HG03469 (cell line): ENCODE results near the gene PGLYRP3.
"Not testable (repeated sequence)": the region's sequence is repeated elsewhere in the genome, so short reads cannot be mapped to it uniquely, and the experiment has no call there.

Source experiments
- ATAC-seq: cut with Tn5 transposase; IDR thresholded peaks from one replicate; pipeline ENCODE4 v1.9.1; 2021; ENCODE audit warnings: mild to moderate bottlenecking, moderate library complexity, moderate number of reproducible peaks; ENCODE audit not compliant: unreplicated experiment

The PGLYRP3 gene

GRCh38 chr1:153349363-153350320, 36.9 kb upstream of the PGLYRP3 start:
- no peak for ATAC-seq

DNA sequence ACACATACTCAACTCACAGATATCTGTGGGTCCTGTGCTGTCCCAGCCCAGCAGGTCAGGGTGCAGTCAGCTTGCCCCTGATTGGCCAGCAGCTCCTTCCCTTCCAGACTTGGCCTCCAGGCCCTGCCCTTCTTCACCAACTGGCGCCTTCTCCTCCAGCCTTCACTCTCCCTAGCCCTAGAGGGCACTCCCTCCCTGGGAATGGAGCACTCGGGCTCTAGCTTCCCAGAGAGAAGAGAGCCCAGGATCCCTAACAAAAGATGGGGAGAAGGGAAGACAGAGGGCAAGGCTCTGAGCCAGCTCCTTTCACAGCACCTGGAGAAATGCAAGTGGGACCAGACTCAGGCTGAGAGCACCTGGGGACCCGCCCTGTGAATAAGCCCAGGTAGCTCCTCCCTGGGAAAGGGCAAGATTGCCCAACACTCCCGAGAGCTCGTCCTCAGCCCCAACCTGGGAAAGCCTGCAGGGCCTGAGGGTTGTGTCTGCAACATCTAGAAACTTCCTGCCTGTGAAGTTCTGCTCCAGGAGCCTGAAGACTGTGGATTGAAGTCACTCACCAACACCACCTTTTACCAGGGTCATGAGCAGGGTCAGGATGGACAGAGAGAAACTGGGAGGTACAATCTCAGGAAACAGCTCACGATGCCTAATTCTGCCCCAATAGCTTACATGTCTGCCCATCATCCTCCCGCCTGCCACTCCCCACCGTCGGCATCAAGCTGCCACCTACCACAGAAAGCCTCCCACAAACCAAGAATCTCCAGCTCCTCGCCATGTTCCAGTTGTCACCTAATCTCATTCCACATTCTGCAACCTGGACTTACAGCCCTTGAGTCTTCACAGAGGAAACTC, 36.0 kb upstream of the PGLYRP3 start, which contains the start of gene PGLYRP4:
TSS of gene PGLYRP4 (minus strand) at position 331 of the 852 bp plus-strand sequence. CDS start 909 bp downstream, outside the sequence.
- no peak for ATAC-seq

DNA sequence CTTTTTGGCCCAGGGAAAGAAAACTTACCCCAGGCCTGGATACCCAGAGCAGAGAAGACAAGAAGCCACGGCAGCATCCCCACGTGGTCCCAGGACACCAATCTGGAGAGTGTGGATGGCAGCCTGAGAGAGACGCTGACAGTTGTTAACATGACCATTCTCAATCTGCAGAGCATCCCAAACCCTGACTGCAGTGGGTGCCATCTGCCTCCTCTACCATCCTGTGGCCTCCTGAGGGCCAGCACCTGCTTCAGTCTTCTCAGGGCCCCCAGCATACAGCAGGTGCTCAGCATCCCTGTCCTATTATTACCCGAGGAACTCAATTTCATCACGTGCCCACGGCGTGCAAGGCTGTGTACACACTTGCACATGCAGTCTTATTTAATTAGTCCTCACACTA, 35.1 kb upstream of the PGLYRP3 start:
- ATAC-seq: no peak

DNA sequence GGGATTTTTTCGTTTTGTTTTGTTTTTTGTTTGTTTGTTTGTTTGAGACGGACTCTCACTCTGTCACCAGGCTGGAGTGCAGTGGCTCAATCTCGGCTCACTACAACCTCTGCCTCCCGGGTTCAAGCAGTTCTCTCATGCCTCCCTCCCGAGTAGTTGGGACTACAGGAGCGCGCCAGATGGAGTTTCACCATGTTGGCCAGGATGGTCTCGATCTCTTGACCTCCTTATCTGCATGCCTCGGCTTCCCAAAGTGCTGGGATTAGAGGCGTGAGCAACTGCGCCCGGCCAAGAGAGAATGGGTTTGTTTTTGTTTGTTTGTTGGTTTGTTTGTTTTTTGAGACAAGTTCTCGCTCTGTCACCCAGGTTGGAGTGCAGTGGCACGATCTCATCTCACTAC, 34.3 kb upstream of the PGLYRP3 start:
- ATAC-seq: not testable (repeated sequence)

DNA sequence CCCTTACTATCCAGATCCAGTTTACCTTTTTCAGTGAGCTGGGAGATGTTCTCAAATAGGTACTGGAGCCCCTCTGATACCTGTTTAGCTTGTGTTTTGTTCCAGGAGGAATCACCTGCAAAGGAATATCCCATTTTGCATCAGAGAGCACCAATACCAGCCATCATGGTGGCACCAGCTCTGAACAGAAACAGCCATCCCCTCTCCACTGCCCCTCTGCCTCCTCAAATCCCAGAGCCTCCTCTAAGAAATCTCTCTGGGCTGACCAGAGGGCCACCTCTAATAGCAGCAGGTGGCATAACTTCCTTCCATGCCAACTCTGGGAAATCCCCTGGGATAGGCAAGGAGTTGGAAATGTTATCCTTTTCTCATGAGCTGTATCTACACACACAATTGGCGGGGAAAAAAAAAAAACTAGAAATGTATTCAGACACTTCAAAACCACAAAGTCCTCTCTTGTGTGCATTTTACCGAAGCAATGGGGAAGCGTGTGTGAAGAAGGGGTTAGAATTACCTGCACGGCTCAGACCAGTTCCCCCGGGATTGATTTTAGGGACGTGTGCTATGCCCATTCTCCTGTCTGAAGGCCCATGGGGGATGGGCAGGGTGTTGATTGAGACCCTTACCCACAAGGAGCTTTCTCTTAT, 33.4 kb upstream of the PGLYRP3 start:
- no peak for ATAC-seq

- no peak for ATAC-seq
Observed at GRCh38 chr1:153345187-153346076, 32.7 kb upstream of the PGLYRP3 start.

DNA sequence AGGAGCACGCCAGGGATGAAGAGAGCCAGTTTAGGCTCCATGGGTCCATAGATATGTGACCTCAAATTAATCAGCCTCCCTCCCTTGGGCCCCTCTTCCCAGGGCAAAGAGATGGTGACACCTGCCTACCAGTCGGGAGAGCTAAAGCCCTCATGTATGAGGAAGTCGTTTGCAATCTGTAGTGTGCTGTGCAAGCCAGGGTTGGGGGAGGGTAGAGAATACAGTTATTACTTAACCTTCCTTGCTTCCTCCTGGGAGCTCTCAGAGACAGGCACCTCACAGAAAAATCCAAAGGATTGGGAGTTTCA, 31.9 kb upstream of the PGLYRP3 start:
- ATAC-seq: no peak

- ATAC-seq: no peak
Observed at GRCh38 chr1:153343811-153344717, 31.3 kb upstream of the PGLYRP3 start.

- no peak for ATAC-seq
Observed at GRCh38 chr1:153343040-153343681, 30.4 kb upstream of the PGLYRP3 start.

DNA sequence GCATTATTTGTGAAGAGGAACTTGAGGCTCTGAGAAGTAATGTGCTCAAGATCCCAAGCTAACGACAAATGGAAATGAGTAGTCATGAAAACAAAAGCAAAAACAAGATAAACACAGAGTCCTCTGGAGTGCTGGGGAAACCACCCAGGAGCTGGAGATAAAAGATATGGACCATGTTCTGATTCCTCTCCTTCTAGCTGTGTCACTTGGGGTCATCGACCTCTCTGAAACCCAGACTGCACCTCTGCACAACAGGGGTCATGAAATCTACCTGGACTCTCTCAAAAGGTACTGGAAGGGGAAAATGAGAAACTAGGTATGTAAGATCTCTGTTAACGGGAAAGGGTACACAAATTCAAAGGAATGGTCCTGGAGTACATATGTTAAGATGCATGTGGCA, 29.4 kb upstream of the PGLYRP3 start:
- no peak for ATAC-seq

DNA sequence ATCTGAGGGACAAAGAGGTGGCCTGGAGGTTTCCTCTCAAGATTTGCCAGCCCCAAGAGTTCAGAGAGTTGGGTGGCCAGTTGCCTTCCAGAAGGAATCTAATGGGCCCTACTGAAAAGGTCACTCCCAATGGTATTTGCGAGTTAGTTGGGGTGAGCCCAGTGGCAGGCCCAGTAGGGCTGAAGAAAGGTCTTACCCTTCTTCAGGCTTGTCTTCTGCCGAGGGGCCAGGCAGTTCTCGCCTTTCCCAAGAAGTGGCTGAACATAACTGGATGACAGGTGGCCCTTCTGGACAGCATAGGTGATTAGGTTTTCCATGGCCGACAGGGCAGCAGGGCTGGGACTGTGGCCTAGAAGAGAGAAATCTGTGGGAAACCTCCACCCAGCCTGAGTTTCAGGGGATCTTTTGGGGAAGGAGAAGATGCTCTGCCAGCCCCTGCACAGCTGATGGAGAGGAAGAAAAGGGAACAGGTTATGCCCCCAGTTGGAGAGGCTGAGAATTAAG, 28.7 kb upstream of the PGLYRP3 start:
- no peak for ATAC-seq

DNA sequence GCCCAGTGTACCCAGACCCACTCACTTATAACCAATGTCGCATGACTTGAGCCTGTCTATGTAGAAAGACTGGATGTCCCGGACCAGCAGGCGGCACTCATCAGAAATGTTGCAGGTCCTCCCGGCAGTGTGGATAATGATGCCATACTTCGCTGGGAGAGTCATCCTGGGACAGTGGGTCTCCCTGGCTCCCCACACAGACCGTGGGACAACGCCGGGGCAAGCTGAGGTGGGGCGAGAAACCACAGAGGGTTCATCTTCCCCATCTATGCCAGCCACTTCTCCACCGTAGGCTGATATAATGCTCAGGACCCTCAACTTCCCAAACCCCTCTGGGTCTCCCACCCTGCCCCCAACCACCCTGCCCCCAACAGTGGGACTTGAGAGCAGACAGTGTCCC, 27.6 kb upstream of the PGLYRP3 start:
- ATAC-seq: no peak

DNA sequence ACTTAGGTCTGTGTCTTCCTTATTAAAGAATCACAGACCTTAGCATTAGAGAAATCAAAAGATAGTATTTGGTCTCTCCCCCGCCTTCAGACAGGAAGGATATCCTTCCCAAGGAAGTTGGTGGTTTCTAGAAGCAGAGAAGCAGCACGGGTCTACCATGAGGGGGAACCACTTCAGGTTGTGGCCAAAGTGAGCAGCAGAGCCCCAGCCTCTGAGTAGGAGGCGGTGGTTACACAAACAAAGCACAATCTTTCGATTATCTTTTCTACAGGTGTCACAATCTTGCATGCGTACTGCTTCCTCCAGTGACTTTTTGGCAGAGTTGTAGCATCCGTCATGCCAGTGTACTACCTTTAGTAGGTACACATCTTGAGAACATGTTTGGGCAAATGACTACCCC, 27.1 kb upstream of the PGLYRP3 start:
- no peak for ATAC-seq

- ATAC-seq: no peak
Observed at GRCh38 chr1:153337980-153338853, 25.5 kb upstream of the PGLYRP3 start.

- ATAC-seq: no peak
Observed at GRCh38 chr1:153336650-153337049, 23.9 kb upstream of the PGLYRP3 start.

DNA sequence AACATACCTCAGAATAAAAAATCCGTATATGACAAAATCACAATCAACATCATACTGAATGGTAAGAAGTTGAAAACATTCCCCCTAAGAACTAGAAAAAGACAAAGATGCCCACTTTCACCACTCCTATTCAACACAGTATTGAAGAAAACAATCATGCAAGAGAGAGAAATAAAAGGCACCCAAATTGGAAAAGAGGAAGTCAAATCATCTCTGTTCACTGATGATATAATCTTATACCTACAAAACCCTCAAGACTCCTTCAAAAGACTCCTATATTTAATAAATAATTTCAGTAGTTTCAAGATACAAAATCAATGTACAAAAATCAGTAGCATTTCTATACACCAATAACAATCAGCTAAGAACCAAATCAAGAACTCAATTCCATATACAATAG, 21.1 kb upstream of the PGLYRP3 start:
- no peak for ATAC-seq

DNA sequence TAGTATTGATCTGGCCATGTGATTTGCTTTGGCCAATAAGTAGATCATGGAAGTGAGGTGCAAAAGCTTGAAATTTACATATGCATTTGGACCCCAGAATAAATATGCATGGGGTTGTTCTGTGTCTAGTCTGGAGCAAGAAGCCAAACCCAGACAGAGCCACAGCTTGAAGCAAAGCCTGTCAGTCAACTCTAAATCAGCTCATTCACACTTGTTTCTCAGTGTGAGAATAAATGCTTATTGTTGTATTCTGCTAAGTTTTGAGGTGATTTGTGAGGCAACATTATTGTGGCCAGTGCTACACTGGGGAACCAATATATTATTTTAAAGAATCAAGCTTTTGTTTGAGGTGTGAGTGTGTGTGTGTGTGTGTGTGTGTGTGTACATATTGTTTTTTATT, 12.2 kb upstream of the PGLYRP3 start:
- ATAC-seq: no peak

DNA sequence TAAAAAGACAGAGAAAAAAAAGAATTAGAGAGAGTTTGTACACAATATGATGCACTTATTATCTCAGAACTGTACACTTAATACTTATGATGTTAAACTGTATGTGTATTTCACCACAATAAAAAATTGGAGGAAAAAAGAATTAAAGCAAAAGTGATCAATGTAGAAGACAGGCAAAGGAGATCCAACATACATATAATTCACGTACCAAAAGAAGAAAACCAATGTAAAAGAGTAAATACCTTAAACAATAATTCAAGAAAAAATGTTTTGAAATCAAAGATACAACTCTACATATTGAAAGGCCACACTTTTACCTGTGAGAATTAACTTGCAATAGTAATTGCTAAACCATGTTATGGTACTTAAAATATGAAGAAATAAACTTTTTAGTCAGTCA, 9.8 kb upstream of the PGLYRP3 start:
- ATAC-seq: no peak
